ENCODE measurements around the gene COMMD4.
"Not testable (repeated sequence)": the region's sequence is repeated elsewhere in the genome, so short reads cannot be mapped to it uniquely, and the experiment has no call there.

Gene COMMD4

GRCh38 chr15:75335705-75336355 lies at the start of gene COMMD4:
TSS of gene COMMD4 (plus strand) at chr15:75336063. CDS start at chr15:75336090, 27 bp downstream.
- peak; percentile 37 to 66 for DNase-seq (ENCODE audit: low read depth in 1 of 2, low spot score in 1 of 2)

GRCh38 chr15:75293660-75294059 lies 42.2 kb upstream of the COMMD4 start:
- not testable (repeated sequence) for DNase-seq (ENCODE audit: low read depth in 1 of 2, low spot score in 1 of 2)

GRCh38 chr15:75298541-75299310 lies 37.1 kb upstream of the COMMD4 start:
- DNase-seq (ENCODE audit: low read depth in 1 of 2, low spot score in 1 of 2): not testable (repeated sequence)

- peak; percentile 32 to 40 for DNase-seq (ENCODE audit: low read depth in 1 of 2, low spot score in 1 of 2)
These were observed 36.6 kb upstream of the COMMD4 start for GRCh38 chr15:75299311-75299688.

- DNase-seq (ENCODE audit: low read depth in 1 of 2, low spot score in 1 of 2): not testable (repeated sequence)
These were observed 35.8 kb upstream of the COMMD4 start for GRCh38 chr15:75300026-75300425.

GRCh38 chr15:75302318-75302717 lies 33.5 kb upstream of the COMMD4 start:
- DNase-seq (ENCODE audit: low read depth in 1 of 2, low spot score in 1 of 2): no peak

GRCh38 chr15:75302753-75303152 lies 33.1 kb upstream of the COMMD4 start:
- DNase-seq (ENCODE audit: low read depth in 1 of 2, low spot score in 1 of 2): not testable (repeated sequence)

- no peak for DNase-seq (ENCODE audit: low read depth in 1 of 2, low spot score in 1 of 2)
These were observed 29.7 kb upstream of the COMMD4 start for GRCh38 chr15:75306188-75306587.

GRCh38 chr15:75307778-75308390 lies 28.0 kb upstream of the COMMD4 start:
- no peak for DNase-seq (ENCODE audit: low read depth in 1 of 2, low spot score in 1 of 2)

GRCh38 chr15:75309711-75310110 lies 26.2 kb upstream of the COMMD4 start:
- no peak for DNase-seq (ENCODE audit: low read depth in 1 of 2, low spot score in 1 of 2)

- not testable (repeated sequence) for DNase-seq (ENCODE audit: low read depth in 1 of 2, low spot score in 1 of 2)
These were observed 23.3 kb upstream of the COMMD4 start for GRCh38 chr15:75312548-75312947.

GRCh38 chr15:75313116-75313845 lies 22.6 kb upstream of the COMMD4 start:
- no peak for DNase-seq (ENCODE audit: low read depth in 1 of 2, low spot score in 1 of 2)

GRCh38 chr15:75314552-75315290 lies 21.1 kb upstream of the COMMD4 start:
- no peak for DNase-seq (ENCODE audit: low read depth in 1 of 2, low spot score in 1 of 2)

- DNase-seq (ENCODE audit: low read depth in 1 of 2, low spot score in 1 of 2): not testable (repeated sequence)
These were observed 16.5 kb upstream of the COMMD4 start for GRCh38 chr15:75319231-75319897.

- DNase-seq (ENCODE audit: low read depth in 1 of 2, low spot score in 1 of 2): no peak
These were observed 14.2 kb upstream of the COMMD4 start for GRCh38 chr15:75321711-75322110.

GRCh38 chr15:75325922-75326321 lies 9.9 kb upstream of the COMMD4 start:
- DNase-seq (ENCODE audit: low read depth in 1 of 2, low spot score in 1 of 2): no peak

GRCh38 chr15:75327005-75327404 lies 8.9 kb upstream of the COMMD4 start:
- DNase-seq (ENCODE audit: low read depth in 1 of 2, low spot score in 1 of 2): no peak

GRCh38 chr15:75327491-75327890 lies 8.4 kb upstream of the COMMD4 start:
- no peak for DNase-seq (ENCODE audit: low read depth in 1 of 2, low spot score in 1 of 2)

- DNase-seq (ENCODE audit: low read depth in 1 of 2, low spot score in 1 of 2): no peak
These were observed 7.2 kb upstream of the COMMD4 start for GRCh38 chr15:75328493-75329314.
